Renal pelvis (tissue), 4 donors: ENCODE results near the gene FARSA. TPM values are rescaled to one million over a fixed set of nuclear protein-coding genes. Genes with fewer than 3 reads are reported as not detected.
"Not testable (repeated sequence)": the region's sequence is repeated elsewhere in the genome, so short reads cannot be mapped to it uniquely, and the experiment has no call there.

Experiments used
- DNase-seq: peaks from one replicate; pipeline ENCODE4 v3.0.0-alpha.2; 2013
- polyA plus RNA-seq, 3 donors: library from polyadenylated mRNA; unstranded; fragments of 120-200 nt; gene quantifications; one replicate each; pipeline ENCODE4 v1.2.1, GENCODE V29; 2013; ENCODE audit not compliant: insufficient read length in 3 of 3

FARSA gene
- polyA plus RNA-seq, 3 donors = 54.6 to 65.4 (median 62.1) TPM

DNA sequence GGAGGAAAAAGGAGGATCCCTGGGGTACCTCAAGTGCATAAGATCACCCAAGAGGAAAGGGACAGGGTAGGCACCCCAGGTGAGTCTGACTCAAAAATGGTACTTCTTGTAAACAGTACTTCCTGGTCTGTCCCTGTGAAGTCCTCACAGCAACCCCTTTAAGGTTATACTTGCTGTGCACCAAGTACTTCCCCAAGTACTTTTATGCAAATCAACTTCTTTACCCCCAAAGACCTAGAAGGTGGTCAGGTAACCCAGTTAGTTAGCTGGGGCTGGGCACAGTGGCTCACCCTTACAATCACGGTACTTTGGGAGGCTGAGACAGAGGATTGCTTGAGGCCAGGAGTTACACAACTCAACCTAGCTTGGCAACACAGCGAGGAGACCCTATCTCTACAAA is 7.4 kb upstream of the FARSA start:
- DNase-seq = no peak

DNA sequence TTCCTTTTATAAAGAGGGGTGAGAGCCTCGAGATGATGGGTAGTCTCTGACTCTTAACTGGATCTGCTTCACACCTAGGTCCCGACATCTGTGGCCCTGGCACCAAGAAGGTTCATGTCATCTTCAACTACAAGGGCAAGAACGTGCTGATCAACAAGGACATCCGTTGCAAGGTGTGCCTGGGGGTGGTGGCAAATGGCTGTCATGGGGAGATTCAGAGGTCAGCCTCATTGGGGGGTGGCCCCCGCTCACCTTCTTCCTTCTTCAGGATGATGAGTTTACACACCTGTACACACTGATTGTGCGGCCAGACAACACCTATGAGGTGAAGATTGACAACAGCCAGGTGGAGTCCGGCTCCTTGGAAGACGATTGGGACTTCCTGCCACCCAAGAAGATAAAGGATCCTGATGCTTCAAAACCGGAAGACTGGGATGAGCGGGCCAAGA is 6.5 kb upstream of the FARSA start:
- DNase-seq = no peak

- no peak for DNase-seq
Observed at GRCh38 chr19:12938779-12939601, 5.5 kb upstream of the FARSA start.

DNA sequence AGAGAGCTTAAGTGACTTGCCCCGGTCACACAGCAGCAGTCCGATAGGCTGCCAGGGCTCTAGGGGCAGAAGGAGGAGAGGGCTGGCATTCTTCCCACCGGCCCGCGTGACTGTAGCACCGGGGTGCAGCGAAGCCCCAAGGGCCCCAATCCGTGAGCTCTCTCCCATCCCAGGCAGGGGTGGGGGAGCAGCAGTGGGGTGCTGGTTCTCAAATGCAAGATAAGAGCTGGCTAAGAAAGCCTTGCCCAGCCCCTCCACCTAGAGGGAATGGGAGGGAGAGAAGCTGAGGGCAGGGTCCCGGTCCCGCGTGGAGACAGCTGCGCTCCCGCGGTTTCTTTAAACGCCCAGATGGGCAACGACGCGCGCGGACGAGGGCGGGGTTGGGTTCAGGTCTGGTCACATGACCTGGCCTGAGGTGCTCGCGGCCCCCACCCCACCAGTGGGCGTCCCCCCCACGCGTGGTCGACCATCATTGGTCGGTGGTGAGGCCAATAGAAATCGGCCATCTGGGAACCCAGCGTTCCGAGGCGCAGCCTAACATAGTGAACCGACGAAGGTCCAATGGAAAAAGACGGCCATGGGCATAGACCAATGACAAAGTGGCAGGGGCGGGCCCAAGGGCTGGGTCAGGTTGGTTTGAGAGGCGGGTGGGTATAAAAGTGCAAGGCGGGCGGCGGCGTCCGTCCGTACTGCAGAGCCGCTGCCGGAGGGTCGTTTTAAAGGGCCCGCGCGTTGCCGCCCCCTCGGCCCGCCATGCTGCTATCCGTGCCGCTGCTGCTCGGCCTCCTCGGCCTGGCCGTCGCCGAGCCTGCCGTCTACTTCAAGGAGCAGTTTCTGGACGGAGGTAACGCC is 4.6 kb upstream of the FARSA start, which contains the start of gene CALR:
Gene CALR, plus strand, starts transcription at position 683 of the 852 bp plus-strand sequence. Its CDS starts 71 bp downstream, at position 754.
- peak; percentile 100 for DNase-seq

DNA sequence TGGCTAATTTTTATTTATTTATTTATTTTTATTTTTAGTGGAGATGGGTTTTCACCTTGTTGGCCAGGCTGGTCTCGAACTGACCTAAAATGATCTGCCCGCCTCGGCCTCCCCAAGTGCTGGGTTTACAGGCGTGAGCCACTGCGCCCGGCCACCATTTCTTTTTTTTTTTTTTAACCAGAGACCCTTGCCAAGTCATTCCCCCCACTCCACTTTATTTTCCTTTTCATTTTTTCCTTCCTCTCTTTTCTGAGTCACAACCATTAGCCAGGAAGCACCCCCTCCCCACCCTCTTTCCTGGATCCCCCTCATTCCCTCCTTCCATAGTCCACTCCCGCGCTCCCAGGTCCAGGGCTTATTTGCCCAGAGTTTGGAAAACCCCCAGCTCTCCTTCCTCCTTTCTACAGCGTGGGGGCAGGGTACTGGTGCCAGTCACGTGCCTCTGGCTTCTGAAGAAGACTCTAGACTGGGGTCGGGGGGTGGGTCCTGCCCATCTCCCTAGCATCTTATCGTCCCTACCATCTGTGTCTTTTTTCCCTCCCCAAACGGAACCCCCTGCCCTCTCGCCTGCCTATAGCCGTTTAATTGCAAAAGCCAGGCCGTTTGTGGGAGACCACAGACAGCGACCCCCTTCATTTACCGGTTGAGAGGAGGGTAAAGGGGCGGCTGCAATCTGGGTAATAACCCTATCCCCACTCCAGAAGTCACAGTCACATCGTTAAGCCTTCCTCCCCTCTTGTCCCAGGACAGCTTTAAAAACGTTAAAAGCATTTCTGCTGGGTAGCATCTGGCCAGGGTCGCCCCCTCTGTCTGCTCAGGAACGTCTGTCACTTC is 3.8 kb upstream of the FARSA start:
- DNase-seq = no peak

DNA sequence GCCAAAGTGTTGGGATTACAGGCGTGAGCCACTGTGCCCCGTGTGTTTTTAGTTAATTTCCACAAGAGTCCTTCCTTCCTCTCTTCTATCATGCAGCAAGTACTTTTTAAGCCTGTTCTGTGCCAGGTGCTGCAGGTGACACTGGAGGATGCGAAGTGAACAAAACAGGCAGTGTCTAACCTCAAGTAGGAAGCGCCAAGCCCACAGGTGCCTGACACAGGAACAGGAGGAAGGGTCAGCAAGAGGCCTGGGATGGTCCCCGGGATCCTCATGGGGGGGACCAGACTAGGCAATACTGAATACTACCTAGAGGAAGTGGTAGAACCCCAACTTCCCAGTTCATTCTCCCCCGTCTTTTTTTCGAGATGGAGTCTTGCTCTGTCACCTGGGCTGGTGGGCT is 3.1 kb upstream of the FARSA start:
- DNase-seq = no peak

- no peak for DNase-seq
Observed at GRCh38 chr19:12935071-12935470, 1.6 kb upstream of the FARSA start.

DNA sequence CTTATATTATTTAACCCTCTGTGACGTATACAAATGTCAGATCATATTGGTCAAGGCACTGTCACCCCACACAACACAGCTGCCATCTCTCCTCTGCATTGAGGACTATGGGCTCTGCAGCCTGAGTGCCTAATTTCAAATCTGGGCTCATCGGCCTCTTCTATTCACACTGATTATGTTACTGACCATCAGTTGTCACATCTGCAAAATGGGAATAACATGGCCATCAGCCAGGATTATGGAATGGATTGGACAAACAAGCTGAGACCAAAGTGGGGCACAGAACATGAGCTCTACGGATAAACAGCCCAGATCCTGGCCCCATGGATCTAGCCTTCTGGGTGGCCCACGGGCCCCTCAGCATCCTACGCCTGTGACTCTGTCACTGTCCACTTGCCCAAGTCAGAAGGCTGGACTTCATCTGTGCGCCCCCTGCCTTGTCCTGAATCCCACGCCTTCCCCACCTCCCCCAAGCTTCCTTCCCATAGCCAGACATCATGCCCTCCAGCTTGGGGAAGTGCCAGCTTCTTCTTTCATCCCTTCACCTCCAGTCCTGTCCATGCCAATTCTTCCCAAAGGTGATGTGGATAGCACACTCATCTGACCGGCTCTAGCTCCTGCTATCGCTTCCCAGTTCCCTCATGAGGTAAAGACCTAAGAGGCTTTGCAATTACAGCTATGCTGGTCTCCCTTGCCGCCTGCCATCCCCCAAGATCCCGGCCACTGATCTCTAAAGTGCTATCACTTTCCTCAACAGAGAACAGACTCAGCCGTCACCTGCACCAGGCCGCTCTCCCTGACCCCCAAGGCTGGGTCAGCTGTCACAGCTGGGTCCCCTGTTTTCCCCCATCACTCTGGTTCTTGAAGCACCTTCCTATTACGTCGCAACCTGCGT is 872 bp downstream of the FARSA start:
- no peak for DNase-seq

DNA sequence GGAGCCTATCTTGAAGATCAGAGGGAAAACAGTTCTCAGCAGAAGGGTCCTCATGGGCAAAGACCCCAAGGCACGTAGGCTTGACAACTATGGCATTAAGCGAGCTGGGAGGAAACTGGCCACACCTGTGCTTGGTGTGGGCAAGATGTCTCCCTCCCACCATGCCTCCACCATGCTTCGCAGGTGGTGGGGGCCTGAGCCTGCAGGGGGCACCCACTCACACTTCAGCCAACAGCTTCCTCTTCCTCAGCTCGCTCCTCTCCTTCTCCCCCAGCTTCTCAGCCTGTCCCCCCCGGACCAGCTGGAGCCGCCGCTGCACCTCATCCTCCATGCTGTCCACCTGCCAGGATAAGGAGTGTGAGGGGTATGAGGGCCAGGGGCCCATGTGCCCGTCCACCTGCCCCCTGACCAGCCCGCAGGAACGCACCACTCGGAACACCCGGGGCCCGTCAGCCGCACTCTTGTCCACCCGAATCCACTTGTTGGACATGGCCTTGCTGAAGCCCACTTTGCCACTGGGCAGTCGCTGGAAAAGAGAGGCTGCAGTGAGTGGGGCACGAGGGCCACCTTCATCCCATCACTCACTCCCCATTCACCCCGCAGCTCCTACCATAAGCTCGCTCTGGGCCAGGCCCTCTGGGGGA is 3.4 kb downstream of the FARSA start:
- DNase-seq = no peak

DNA sequence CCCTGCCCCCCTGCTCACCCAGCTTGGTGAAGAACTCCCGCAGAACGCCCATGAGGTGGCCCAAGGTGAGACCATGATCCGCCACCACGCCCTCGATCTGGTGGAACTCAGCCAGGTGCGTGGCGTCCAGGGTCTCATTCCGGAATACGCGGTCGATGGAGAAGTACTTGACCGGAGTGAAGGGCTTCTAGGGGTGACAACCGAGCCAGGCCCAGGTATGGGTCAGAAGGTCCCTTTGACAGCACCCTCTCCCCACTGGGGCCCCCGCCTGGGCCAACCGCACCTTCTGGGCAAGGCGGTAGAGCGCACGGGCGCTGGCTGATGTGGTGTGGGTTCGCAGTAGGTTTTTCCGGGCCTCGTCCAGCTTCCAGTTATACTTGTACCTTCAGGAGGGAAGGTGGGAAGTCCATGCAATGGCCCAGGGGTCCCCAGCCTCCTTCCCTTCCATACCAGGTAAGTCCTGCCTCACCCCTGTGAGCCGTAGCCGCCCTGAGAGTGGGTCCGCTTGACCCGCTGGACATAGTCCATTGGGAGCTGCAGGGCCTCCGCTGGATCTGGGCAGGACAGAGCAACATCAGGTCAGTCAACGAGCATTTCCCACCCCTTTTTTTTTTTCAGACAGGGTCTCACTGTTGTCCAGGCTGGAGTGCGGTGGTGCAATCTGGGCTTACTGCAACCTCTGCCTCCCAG is 8.7 kb downstream of the FARSA start:
- DNase-seq = no peak

DNA sequence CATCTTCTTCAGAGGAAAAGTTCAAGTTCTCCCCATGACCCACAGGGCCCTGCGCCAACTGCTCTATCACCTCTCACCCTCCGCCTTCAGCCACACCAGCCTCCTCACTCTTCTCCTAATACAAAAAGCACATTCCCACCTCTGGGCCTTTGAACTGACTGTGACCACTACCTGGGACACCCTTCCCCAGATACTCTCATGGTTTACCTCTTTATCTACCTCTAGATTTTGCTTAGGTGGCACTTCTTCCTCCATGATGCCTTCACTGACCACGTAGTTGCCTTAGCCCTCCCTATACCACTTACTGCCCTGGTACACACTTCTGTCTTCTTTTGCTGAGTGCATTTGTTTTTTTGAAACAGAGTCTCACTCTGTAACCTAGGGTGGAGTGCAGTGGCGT is 10.6 kb downstream of the FARSA start:
- DNase-seq = no peak

- no peak for DNase-seq
Observed at GRCh38 chr19:12921047-12921446, 12.5 kb downstream of the FARSA start.

DNA sequence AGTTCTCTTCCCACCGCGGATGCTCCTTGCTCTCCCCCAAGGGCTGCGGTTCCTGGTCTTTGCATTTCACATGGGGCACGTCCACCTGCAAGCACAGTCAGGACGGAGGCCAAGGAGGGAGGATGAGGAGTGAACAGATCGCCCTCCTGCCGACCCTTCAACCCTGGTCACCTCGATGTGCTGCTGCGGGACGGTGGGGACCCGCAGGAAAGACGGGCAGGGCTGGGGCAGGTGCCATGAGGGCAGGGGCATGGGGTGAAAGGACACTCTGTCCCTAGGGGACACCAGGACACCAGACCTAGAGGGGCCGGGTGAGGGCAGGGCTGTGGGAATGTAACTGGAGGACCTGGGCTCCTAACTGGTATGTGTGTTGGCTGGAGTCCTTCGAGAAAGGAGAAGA is 15.3 kb downstream of the FARSA start:
- DNase-seq = no peak

GRCh38 chr19:12915860-12916259 is 17.7 kb downstream of the FARSA start:
- not testable (repeated sequence) for DNase-seq

DNA sequence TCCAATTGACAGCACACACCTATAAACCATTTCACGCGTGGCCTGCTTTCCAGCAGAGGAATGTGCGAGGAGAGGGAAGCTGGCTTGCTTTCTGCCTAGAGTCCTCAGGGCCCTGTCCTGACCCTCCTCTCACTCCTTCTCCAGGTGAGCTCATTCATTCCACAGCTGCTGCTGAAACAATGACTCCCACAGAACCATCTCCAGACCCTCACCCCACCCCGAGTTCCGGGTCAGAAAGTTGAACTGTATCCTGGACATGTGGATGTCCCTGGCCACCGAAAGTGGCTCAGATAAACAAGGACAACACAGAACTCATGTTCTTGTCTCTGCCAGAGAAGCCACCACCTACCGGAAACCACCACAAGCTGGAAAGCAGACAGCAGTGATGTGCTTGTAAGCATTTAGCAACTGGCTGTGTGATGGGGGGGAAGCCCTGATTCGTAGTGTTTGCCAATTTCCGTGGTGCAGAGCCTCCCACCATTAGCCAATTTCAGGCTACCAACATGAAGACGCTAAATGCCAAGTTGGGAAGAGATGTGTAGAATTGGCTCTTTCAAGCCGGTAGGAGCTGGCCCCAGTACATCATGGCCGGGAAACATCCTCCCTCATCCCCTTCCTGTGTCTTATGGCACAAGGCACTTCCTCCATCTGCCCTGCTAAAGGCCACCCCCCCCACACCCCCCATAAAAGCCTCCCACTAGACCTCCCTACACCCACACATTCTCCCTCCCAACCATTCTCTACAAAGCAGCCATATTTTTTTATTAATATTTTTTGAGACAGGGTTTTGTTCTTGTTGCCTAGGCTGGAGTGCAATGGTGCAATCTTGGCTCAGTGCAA is 19.4 kb downstream of the FARSA start:
- no peak for DNase-seq

DNA sequence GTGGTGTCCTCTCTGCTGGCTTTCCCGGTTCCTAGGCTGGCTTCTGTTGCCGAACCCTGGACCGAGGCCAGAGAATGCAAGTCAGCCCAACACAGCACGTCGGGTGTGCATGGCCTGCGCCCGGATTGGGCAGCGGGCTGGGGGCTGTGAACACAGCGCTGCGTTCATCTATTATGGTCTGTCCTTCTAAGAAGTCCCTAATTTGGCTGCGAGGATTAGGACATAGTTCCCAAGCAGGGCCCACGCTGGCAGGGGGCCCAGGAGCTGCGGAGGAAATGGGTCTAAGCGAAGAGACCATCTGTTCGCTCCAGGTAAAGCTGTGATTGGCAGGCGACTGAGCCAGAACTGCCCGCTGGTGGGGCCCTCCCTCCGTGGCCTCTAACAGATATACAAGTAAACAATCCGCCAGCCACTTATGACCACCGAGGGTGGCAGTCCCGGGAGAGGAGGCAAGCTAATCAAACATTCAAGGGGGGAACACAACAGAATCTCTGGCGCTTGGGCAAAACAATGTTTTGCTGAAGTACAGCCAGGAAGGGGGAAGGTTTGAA is 20.4 kb downstream of the FARSA start:
- no peak for DNase-seq

GRCh38 chr19:12912571-12912970 is 20.9 kb downstream of the FARSA start:
- DNase-seq = no peak

GRCh38 chr19:12907166-12907565 is 26.3 kb downstream of the FARSA start:
- no peak for DNase-seq
